CD8-positive, alpha-beta memory T cell (primary cell): Measurements from ENCODE around the gene SIAH3. TPM values are rescaled to one million over a fixed set of nuclear protein-coding genes. Genes with fewer than 3 reads are reported as not detected.

Source experiments
- CTCF ChIA-PET: fragments of 350-600 bp; sonication (Branson Sonifier 250); formaldehyde crosslinking; loops from one replicate; lab custom pipeline; 2021; ENCODE audit warnings: antibody characterized with exemption; lab: Charles Lee
- POLR2A ChIA-PET: fragments of 350-600 bp; sonication (Branson Sonifier 250); formaldehyde crosslinking; loops from one replicate; lab custom pipeline; 2021; ENCODE audit warnings: antibody characterized with exemption; lab: Charles Lee
- DNase-seq, 5 donors: peaks; one replicate each; pipeline versions ENCODE4 v3.0.0 to v3.0.0-alpha.2; 2020 to 2022; ENCODE audit warnings: mixed read lengths in 1 of 5
- H3K27ac ChIP-seq: one replicate; pipeline ENCODE4 v1.7.0; 2013; ENCODE audit warnings: low read depth, mild to moderate bottlenecking, low read length, moderate library complexity
- H3K27me3 ChIP-seq: 2 replicates; pipeline ENCODE4 v1.7.0; 2013; ENCODE audit warnings: low read length, mild to moderate bottlenecking; ENCODE audit not compliant: insufficient read depth, poor library complexity, severe bottlenecking
- H3K36me3 ChIP-seq: 2 replicates; pipeline ENCODE4 v1.7.0; 2013; ENCODE audit warnings: mild to moderate bottlenecking, low read length, moderate library complexity; ENCODE audit not compliant: insufficient read depth
- H3K4me1 ChIP-seq: 2 replicates; pipeline ENCODE4 v1.7.0; 2013; ENCODE audit warnings: mild to moderate bottlenecking, low read length, moderate library complexity; ENCODE audit not compliant: insufficient read depth
- H3K4me3 ChIP-seq: 2 replicates; pipeline ENCODE4 v1.7.0; 2013; ENCODE audit warnings: mild to moderate bottlenecking, low read length
- H3K9me3 ChIP-seq: 2 replicates; pipeline ENCODE4 v1.7.0; 2013; ENCODE audit warnings: mild to moderate bottlenecking, low read length
- H3K27ac Mint-ChIP-seq, 8 donors: one replicate each; pipeline ENCODE4 v1.8.0; 2020 to 2021; ENCODE audit warnings: mixed read lengths in 8 of 8, mild to moderate bottlenecking in 6 of 8, inconsistent platforms in 3 of 8, moderate library complexity in 3 of 8
- H3K27me3 Mint-ChIP-seq, 2 donors: one replicate each; pipeline ENCODE4 v1.8.0; 2020 to 2021; ENCODE audit warnings: mixed read lengths in 2 of 2, mild to moderate bottlenecking in 1 of 2, moderate library complexity in 1 of 2
- H3K36me3 Mint-ChIP-seq, 3 donors: one replicate each; pipeline ENCODE4 v1.8.0; 2020 to 2021; ENCODE audit warnings: mixed read lengths in 3 of 3, inconsistent platforms in 1 of 3, mild to moderate bottlenecking in 1 of 3
- H3K4me1 Mint-ChIP-seq, 3 donors: one replicate each; pipeline ENCODE4 v1.8.0; 2020 to 2021; ENCODE audit warnings: mixed read lengths in 3 of 3, inconsistent platforms in 1 of 3, mild to moderate bottlenecking in 1 of 3
- H3K4me3 Mint-ChIP-seq, 7 donors: one replicate each; pipeline ENCODE4 v1.8.0; 2020 to 2021; ENCODE audit warnings: mixed read lengths in 7 of 7, mild to moderate bottlenecking in 6 of 7, moderate library complexity in 4 of 7, inconsistent platforms in 2 of 7
- H3K9me3 Mint-ChIP-seq, 5 donors: one replicate each; pipeline ENCODE4 v1.8.0; 2020 to 2022; ENCODE audit warnings: mixed read lengths in 5 of 5, mild to moderate bottlenecking in 3 of 5, moderate library complexity in 2 of 5, inconsistent platforms in 1 of 5
- polyA plus RNA-seq: library from polyadenylated mRNA; unstranded; fragments of 300-500 nt; fragmentation: Illumina TruSeq; gene quantifications from one replicate; pipeline ENCODE4 v1.2.3, GENCODE V29; 2021
- total RNA-seq, 2 experiments: library from RNA; stranded (reverse); gene quantifications; one replicate each; pipeline ENCODE4 v1.2.3, GENCODE V29; 2021

SIAH3 gene
- total and polyA plus RNA-seq, 3 experiments from 2014 or later = 0.11 to 0.20 TPM; not detected in 1

GRCh38 chr13:45737571-45738017 lies 114.0 kb downstream of the SIAH3 start:
- no peaks in the 10 kb centered on the region for H3K27me3 ChIP-seq
- Mint-ChIP-seq H3K27me3 (peaks cover 0 to 7% of the 10 kb centered on the region in 2 donors), H3K9me3 (peaks cover 0 to 2% (median 0%) of the 10 kb centered on the region in 5 donors), H3K36me3 (no peaks in the 10 kb centered on the region), H3K4me3 (no peak overlapping the region), H3K4me1 (no peaks in the 10 kb centered on the region), H3K27ac (no peak overlapping the region)
- H3K4me3 ChIP-seq = no peak overlapping the region
- DNase-seq = no peak
- ChIA-PET CTCF (interaction anchor here (1.0 kb wide), 2 partner anchors 12 to 20 kb away, joined by 3 to 4 read pairs; no protein-coding TSS in a partner anchor), POLR2A (no interaction called here)
- H3K27ac ChIP-seq = no peak overlapping the region
- H3K9me3 ChIP-seq = no peaks in the 10 kb centered on the region
- H3K36me3 ChIP-seq = no peaks in the 10 kb centered on the region
- H3K4me1 ChIP-seq = no peaks in the 10 kb centered on the region

- H3K9me3 Mint-ChIP-seq = peaks cover 0 to 2% (median 0%) of the 10 kb centered on the region in 5 donors
- Histone ChIP-seq H3K4me3 (no peak overlapping the region), H3K9me3 (no peaks in the 10 kb centered on the region), H3K36me3 (no peaks in the 10 kb centered on the region), H3K27ac (no peak overlapping the region), H3K4me1 (no peaks in the 10 kb centered on the region), H3K27me3 (no peaks in the 10 kb centered on the region)
- H3K4me3 Mint-ChIP-seq = no peak overlapping the region
- H3K27ac Mint-ChIP-seq = no peak overlapping the region
- peaks cover 2 to 7% of the 10 kb centered on the region in 2 donors for H3K27me3 Mint-ChIP-seq
- ChIA-PET CTCF (no interaction called here), POLR2A (no interaction called here)
- H3K4me1 Mint-ChIP-seq = no peaks in the 10 kb centered on the region
- DNase-seq = no peak
- no peaks in the 10 kb centered on the region for H3K36me3 Mint-ChIP-seq
Observed at GRCh38 chr13:45733361-45733760, 118.2 kb downstream of the SIAH3 start.

DNA sequence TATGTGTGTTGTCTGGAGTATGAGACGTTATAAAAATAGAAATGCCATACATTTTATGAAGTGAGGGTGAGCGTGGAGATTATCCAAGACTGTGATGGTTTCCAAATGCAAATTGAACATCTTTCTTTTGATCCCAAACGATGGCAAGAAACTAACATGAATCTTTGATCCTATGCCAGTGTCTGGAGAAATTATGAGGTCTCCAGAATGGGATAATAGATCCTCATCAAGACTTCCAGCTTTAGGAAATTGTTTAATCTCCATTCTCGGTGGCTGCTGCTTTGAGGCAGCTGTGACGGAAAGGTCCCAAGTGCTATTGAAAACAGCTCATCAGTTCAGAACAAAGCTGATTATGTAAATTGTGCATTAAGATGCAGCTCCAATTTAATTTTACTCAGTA lies 118.6 kb downstream of the SIAH3 start:
- no peak for DNase-seq
- Mint-ChIP-seq H3K27ac (no peak overlapping the region), H3K4me1 (no peaks in the 10 kb centered on the region), H3K27me3 (peaks cover 2 to 7% of the 10 kb centered on the region in 2 donors), H3K36me3 (no peaks in the 10 kb centered on the region), H3K9me3 (peaks cover 0 to 2% (median 0%) of the 10 kb centered on the region in 5 donors), H3K4me3 (no peak overlapping the region)
- H3K36me3 ChIP-seq = no peaks in the 10 kb centered on the region
- H3K4me3 ChIP-seq = no peak overlapping the region
- POLR2A ChIA-PET = no interaction called here
- no peak overlapping the region for H3K27ac ChIP-seq
- no peaks in the 10 kb centered on the region for H3K27me3 ChIP-seq
- no peaks in the 10 kb centered on the region for H3K4me1 ChIP-seq
- CTCF ChIA-PET = no interaction called here
- no peaks in the 10 kb centered on the region for H3K9me3 ChIP-seq

GRCh38 chr13:45731455-45731854 lies 120.1 kb downstream of the SIAH3 start:
- H3K9me3 Mint-ChIP-seq = peaks cover 0 to 2% (median 0%) of the 10 kb centered on the region in 5 donors
- Histone ChIP-seq H3K4me3 (no peak overlapping the region), H3K9me3 (no peaks in the 10 kb centered on the region), H3K36me3 (no peaks in the 10 kb centered on the region), H3K4me1 (no peaks in the 10 kb centered on the region), H3K27me3 (no peaks in the 10 kb centered on the region), H3K27ac (no peak overlapping the region)
- ChIA-PET CTCF (no interaction called here), POLR2A (no interaction called here)
- no peak for DNase-seq
- no peaks in the 10 kb centered on the region for H3K36me3 Mint-ChIP-seq
- no peak overlapping the region for H3K27ac Mint-ChIP-seq
- peaks cover 2 to 7% of the 10 kb centered on the region in 2 donors for H3K27me3 Mint-ChIP-seq
- no peaks in the 10 kb centered on the region for H3K4me1 Mint-ChIP-seq
- no peak overlapping the region for H3K4me3 Mint-ChIP-seq

GRCh38 chr13:45728759-45729158 lies 122.8 kb downstream of the SIAH3 start:
- Histone ChIP-seq H3K4me3 (no peak overlapping the region), H3K4me1 (no peaks in the 10 kb centered on the region), H3K27ac (no peak overlapping the region), H3K9me3 (no peaks in the 10 kb centered on the region), H3K27me3 (no peaks in the 10 kb centered on the region), H3K36me3 (no peaks in the 10 kb centered on the region)
- Mint-ChIP-seq H3K4me1 (no peaks in the 10 kb centered on the region), H3K27me3 (peaks cover 2% of the 10 kb centered on the region in 2 donors), H3K36me3 (no peaks in the 10 kb centered on the region), H3K27ac (no peak overlapping the region), H3K4me3 (no peak overlapping the region), H3K9me3 (no peaks in the 10 kb centered on the region)
- ChIA-PET CTCF (interaction anchor here (1.3 kb wide), 1 partner anchor 30 kb away, joined by 3 read pairs; no protein-coding TSS in a partner anchor), POLR2A (no interaction called here)
- DNase-seq = no peak

Other genes starting within 250 kb of the SIAH3 start
- not detected for gene ERICH6B, start 236.0 kb downstream of the SIAH3 start, total RNA-seq
- not detected for gene ERICH6B, start 236.0 kb downstream of the SIAH3 start, polyA plus RNA-seq
- not detected for gene CBY2, start 149.4 kb downstream of the SIAH3 start, total RNA-seq
- gene CBY2, start 149.4 kb downstream of the SIAH3 start, polyA plus RNA-seq = not detected
- gene ZC3H13, start 201.0 kb upstream of the SIAH3 start, total RNA-seq = 10 to 100 TPM; 45.1 to 49.4 TPM
- 62.4 TPM for gene ZC3H13, start 201.0 kb upstream of the SIAH3 start, polyA plus RNA-seq